Left ventricle myocardium inferior (tissue), 1 donor: ENCODE measurements around the gene FHIP1A. TPM values are rescaled to one million over a fixed set of nuclear protein-coding genes. Genes with fewer than 3 reads are reported as not detected.
"Not testable (repeated sequence)": the region's sequence is repeated elsewhere in the genome, so short reads cannot be mapped to it uniquely, and the experiment has no call there.

Experiments
- DNase-seq: peaks from one replicate; pipeline ENCODE4 v3.0.0-alpha.2; 2020
- H3K27ac ChIP-seq: fragments of 200-600 bp; replicated peaks from 2 replicates; pipeline ENCODE4 v1.8.0; 2021
- H3K27me3 ChIP-seq: fragments of 200-600 bp; 2 replicates; pipeline ENCODE4 v1.8.0; 2021; ENCODE audit warnings: low read depth
- H3K36me3 ChIP-seq: fragments of 200-600 bp; 2 replicates; pipeline ENCODE4 v1.8.0; 2021
- H3K4me1 ChIP-seq: fragments of 200-600 bp; 2 replicates; pipeline ENCODE4 v1.8.0; 2021
- H3K4me3 ChIP-seq: fragments of 200-600 bp; 2 replicates; pipeline ENCODE4 v1.8.0; 2021; ENCODE audit warnings: mild to moderate bottlenecking, moderate library complexity
- H3K9me3 ChIP-seq: fragments of 200-600 bp; replicated peaks from 2 replicates; pipeline ENCODE4 v1.8.0; 2021
- intact Hi-C: fragments of 100-400 bp; cut with micrococcal nuclease; formaldehyde crosslinking; loops from one replicate; pipeline ENCODE4 v1.11.0; 2022
- total RNA-seq: library from RNA; stranded (reverse); fragmentation: NEBNext Ultra II Directional; extraction: Animal tissue kit (Norgen Biotek cat#: 25700); gene quantifications from one replicate; pipeline ENCODE4 v1.2.1, GENCODE V29; 2021
- TF ChIP-seq, protein P1 (sequence below): fragments of 200-600 bp; IDR thresholded peaks from 2 replicates; pipeline ENCODE4 v1.8.0; 2021; ENCODE audit warnings: antibody characterized with exemption, mild to moderate bottlenecking, borderline replicate concordance
- donor health status: DM: no; HTN: yes; CAD: no; lungs with severe emphysema.

The FHIP1A gene
- total RNA-seq, 1 donor from 2014 or later = 21.4 TPM

DNA sequence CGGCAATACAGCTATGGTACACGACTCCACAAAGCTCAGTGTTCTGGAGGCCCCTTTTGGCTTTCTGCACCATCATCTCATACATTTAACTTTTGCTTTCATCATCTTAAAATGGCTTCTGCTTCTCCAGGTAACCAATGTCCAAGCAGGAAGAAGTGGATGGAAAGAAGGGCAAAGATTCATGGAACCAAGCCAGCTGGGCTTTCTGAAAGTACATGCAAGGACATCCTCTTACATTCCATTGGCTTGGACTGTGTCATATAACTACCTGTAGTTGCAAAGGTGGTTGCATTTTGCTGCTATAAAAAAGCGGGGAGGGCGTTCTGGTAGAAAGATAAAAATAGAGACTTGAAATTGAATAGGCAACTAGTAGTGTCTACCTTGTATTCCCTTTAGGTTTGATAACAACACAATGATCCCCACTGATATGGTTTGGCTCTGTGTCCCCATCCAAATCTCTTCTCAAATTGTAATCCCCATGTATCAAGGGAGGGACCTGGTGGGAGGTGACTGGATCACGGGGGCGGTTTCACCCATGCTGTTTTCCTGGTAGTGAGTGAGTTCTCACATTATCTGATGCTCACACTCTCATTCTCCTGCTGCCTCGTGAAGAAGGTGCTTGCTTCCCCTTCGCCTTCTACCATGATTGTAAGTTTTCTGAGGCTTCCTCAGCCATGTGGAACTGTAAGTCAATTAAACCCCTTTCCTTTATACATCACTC, 6.7 kb upstream of the FHIP1A start:
- H3K27ac ChIP-seq = no peak overlapping the region
- intact Hi-C loops = no loop called here
- H3K36me3 ChIP-seq = no peaks in the 10 kb centered on the region
- no peaks in the 10 kb centered on the region for H3K4me1 ChIP-seq
- H3K9me3 ChIP-seq = no peaks in the 10 kb centered on the region
- no peak for DNase-seq
- TF ChIP-seq, protein P1, sequence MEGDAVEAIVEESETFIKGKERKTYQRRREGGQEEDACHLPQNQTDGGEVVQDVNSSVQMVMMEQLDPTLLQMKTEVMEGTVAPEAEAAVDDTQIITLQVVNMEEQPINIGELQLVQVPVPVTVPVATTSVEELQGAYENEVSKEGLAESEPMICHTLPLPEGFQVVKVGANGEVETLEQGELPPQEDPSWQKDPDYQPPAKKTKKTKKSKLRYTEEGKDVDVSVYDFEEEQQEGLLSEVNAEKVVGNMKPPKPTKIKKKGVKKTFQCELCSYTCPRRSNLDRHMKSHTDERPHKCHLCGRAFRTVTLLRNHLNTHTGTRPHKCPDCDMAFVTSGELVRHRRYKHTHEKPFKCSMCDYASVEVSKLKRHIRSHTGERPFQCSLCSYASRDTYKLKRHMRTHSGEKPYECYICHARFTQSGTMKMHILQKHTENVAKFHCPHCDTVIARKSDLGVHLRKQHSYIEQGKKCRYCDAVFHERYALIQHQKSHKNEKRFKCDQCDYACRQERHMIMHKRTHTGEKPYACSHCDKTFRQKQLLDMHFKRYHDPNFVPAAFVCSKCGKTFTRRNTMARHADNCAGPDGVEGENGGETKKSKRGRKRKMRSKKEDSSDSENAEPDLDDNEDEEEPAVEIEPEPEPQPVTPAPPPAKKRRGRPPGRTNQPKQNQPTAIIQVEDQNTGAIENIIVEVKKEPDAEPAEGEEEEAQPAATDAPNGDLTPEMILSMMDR = no peak
- no peak overlapping the region for H3K4me3 ChIP-seq
- H3K27me3 ChIP-seq = no peaks in the 10 kb centered on the region

DNA sequence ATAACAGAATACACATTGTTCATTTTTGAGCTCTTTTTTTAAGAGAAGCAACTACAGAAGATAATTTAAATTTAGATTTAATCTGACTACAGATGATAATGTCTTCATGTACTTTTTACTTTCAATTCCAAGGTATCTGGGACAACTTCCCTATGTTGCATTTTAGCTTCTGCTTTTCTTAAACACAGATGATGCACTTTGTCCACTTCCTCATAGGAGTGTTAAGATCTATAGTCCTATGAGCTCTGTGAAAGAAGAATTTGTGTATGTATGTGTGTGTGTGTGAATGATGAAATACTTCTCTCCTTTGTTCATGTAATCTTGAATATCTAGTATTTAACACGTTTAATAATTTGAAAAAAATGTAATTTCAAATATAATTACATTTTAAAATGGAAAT, 5.3 kb upstream of the FHIP1A start:
- no peaks in the 10 kb centered on the region for H3K36me3 ChIP-seq
- H3K9me3 ChIP-seq = no peaks in the 10 kb centered on the region
- peaks cover 9% of the 10 kb centered on the region for H3K27me3 ChIP-seq
- DNase-seq = no peak
- TF ChIP-seq, protein P1 = no peak
- no peak overlapping the region for H3K27ac ChIP-seq
- peaks cover 11% of the 10 kb centered on the region for H3K4me1 ChIP-seq
- intact Hi-C loops = no loop called here
- H3K4me3 ChIP-seq = no peak overlapping the region

- H3K36me3 ChIP-seq, H3K4me3 ChIP-seq, DNase-seq, H3K9me3 ChIP-seq, intact Hi-C loops, H3K27ac ChIP-seq: not testable (repeated sequence)
- peaks cover 18% of the 10 kb centered on the region for H3K4me1 ChIP-seq
- H3K27me3 ChIP-seq = peaks cover 14% of the 10 kb centered on the region
These were observed 4.2 kb upstream of the FHIP1A start for GRCh38 chr4:151404802-151405201.

- Histone ChIP-seq H3K4me3 (no peak overlapping the region), H3K4me1 (peaks cover 25% of the 10 kb centered on the region), H3K27ac (no peak overlapping the region), H3K36me3 (no peaks in the 10 kb centered on the region), H3K9me3 (no peaks in the 10 kb centered on the region), H3K27me3 (peaks cover 18% of the 10 kb centered on the region)
- intact Hi-C loops = no loop called here
- no peak for DNase-seq
- TF ChIP-seq, protein P1 = no peak
These were observed 2.0 kb upstream of the FHIP1A start for GRCh38 chr4:151407018-151407417.

DNA sequence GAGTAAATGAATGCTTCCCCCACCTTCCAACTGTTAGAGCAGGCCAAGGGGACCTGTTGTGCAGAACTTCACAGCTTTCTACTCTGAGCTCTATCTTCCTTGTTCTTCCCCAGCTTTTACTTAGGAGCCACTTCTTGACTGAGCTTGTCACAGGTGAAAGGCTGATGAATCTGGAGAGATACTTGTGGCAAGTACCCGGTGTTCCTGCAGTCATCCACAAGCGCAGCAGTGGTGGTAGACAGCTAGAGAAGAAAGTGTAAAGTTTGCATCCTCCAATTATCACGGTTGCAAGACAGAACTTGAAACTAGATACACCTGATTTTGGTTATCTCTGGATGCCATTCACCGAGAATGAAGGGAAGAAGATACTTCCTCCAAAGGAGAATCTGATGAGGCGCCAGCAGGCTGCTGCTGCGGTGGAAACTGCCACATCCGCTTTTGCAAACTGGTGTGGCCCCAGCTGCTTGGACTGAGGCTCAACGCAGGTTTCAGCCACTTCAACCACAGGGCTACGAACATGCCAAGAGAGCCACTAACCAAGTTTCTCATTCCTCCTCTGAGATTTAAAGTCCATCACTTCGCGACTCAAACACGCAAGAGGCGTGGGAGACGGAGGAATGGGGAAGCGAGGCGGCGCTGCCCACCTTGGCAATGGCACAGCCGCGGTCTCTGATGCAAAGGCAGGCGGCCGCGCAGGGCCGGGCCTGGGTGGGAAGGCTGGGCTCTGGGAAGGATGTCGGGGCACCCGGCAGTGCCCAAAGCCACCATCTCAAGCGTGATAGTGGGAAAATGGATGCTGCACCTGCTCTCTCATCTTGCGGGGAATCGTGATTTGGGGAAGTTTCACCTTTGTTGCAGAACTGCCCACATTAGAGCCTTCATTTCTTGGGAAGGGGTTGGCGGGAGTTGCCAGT, 1.3 kb upstream of the FHIP1A start:
- Histone ChIP-seq H3K4me3 (peak overlapping the region; percentile 73), H3K27ac (peak overlapping the region; percentile 61)
- intact Hi-C loops = no loop called here

More for the DNA sequence above, 1.3 kb upstream of the FHIP1A start:
- H3K27me3 ChIP-seq = peaks cover 18% of the 10 kb centered on the region
- peak; percentile 16 for DNase-seq
- no peaks in the 10 kb centered on the region for H3K9me3 ChIP-seq
- TF ChIP-seq, protein P1 = no peak
- H3K36me3 ChIP-seq = no peaks in the 10 kb centered on the region
- peaks cover 25% of the 10 kb centered on the region for H3K4me1 ChIP-seq
